Measurements from ENCODE around the gene RFTN1. TPM values are rescaled to one million over a fixed set of nuclear protein-coding genes. Genes with fewer than 3 reads are reported as not detected.

Gene RFTN1
- total RNA-seq, 1 donor from 2014 or later: 26.5 TPM

- DNase-seq (ENCODE audit: low spot score): no peak
- intact Hi-C loops (cut with DNase I): loop anchor here (5.0 kb wide), 2 partner anchors 86 to 144 kb away; no protein-coding TSS in a partner anchor
These were observed 140.1 kb downstream of the RFTN1 start for GRCh38 chr3:16373341-16373946.

- DNase-seq (ENCODE audit: low spot score): no peak
These were observed 140.9 kb downstream of the RFTN1 start for GRCh38 chr3:16372362-16373292.

GRCh38 chr3:16370872-16371740, 142.4 kb downstream of the RFTN1 start:
- no peak for DNase-seq (ENCODE audit: low spot score)
- intact Hi-C loops (cut with DNase I): loop anchor here (1.0 to 5.0 kb wide), 3 partner anchors 84 to 175 kb away; no protein-coding TSS in a partner anchor

More at GRCh38 chr3:16372362-16373292, 140.9 kb downstream of the RFTN1 start:
- intact Hi-C loops (cut with DNase I): loop anchor here (5.0 kb wide), 2 partner anchors 85 to 145 kb away; no protein-coding TSS in a partner anchor

GRCh38 chr3:16370503-16370871, 143.0 kb downstream of the RFTN1 start:
- no peak for DNase-seq (ENCODE audit: low spot score)
- intact Hi-C loops (cut with DNase I): loop anchor here (5.0 kb wide), 2 partner anchors 83 to 147 kb away; no protein-coding TSS in a partner anchor

- intact Hi-C loops (cut with DNase I): loop anchor here (5.0 kb wide), 2 partner anchors 83 to 147 kb away; no protein-coding TSS in a partner anchor
- no peak for DNase-seq (ENCODE audit: low spot score)
These were observed 143.6 kb downstream of the RFTN1 start for GRCh38 chr3:16369885-16370284.

GRCh38 chr3:16369276-16369675, 144.2 kb downstream of the RFTN1 start:
- intact Hi-C loops (cut with DNase I): no loop called here
- DNase-seq (ENCODE audit: low spot score): no peak

GRCh38 chr3:16366581-16366980, 146.9 kb downstream of the RFTN1 start:
- intact Hi-C loops (cut with DNase I): no loop called here
- no peak for DNase-seq (ENCODE audit: low spot score)

GRCh38 chr3:16365491-16366128, 147.9 kb downstream of the RFTN1 start:
- intact Hi-C loops (cut with DNase I): no loop called here
- DNase-seq (ENCODE audit: low spot score): no peak

- DNase-seq (ENCODE audit: low spot score): no peak
- intact Hi-C loops (cut with DNase I): no loop called here
These were observed 148.5 kb downstream of the RFTN1 start for GRCh38 chr3:16364963-16365362.

- intact Hi-C loops (cut with DNase I): no loop called here
These were observed 149.2 kb downstream of the RFTN1 start for GRCh38 chr3:16364323-16364722.

GRCh38 chr3:16363636-16364035, 149.9 kb downstream of the RFTN1 start:
- intact Hi-C loops (cut with DNase I): no loop called here
- no peak for DNase-seq (ENCODE audit: low spot score)

More at GRCh38 chr3:16364323-16364722, 149.2 kb downstream of the RFTN1 start:
- no peak for DNase-seq (ENCODE audit: low spot score)

GRCh38 chr3:16362770-16363169, 150.7 kb downstream of the RFTN1 start:
- no peak for DNase-seq (ENCODE audit: low spot score)
- intact Hi-C loops (cut with DNase I): no loop called here

GRCh38 chr3:16361087-16361486, 152.4 kb downstream of the RFTN1 start:
- intact Hi-C loops (cut with DNase I): no loop called here
- DNase-seq (ENCODE audit: low spot score): no peak

GRCh38 chr3:16359331-16359730, 154.2 kb downstream of the RFTN1 start:
- DNase-seq (ENCODE audit: low spot score): no peak
- intact Hi-C loops (cut with DNase I): loop anchor here (5.0 kb wide), 1 partner anchor 87 kb away; no protein-coding TSS in a partner anchor

- intact Hi-C loops (cut with DNase I): loop anchor here (5.0 kb wide), 1 partner anchor 86 kb away; no protein-coding TSS in a partner anchor
- no peak for DNase-seq (ENCODE audit: low spot score)
These were observed 155.2 kb downstream of the RFTN1 start for GRCh38 chr3:16358336-16358735.

- DNase-seq (ENCODE audit: low spot score): no peak
- intact Hi-C loops (cut with DNase I): loop anchor here (5.0 kb wide), 1 partner anchor 85 kb away; no protein-coding TSS in a partner anchor
These were observed 156.0 kb downstream of the RFTN1 start for GRCh38 chr3:16357186-16358121.

- intact Hi-C loops (cut with DNase I): loop anchor here (5.0 kb wide), 1 partner anchor 84 kb away; no protein-coding TSS in a partner anchor
- DNase-seq (ENCODE audit: low spot score): no peak
These were observed 157.7 kb downstream of the RFTN1 start for GRCh38 chr3:16355828-16356227.

- intact Hi-C loops (cut with DNase I): no loop called here
- no peak for DNase-seq (ENCODE audit: low spot score)
These were observed 159.2 kb downstream of the RFTN1 start for GRCh38 chr3:16354291-16354690.

Measured in cardiac septum (tissue), 1 donor.